Spleen (tissue), 7 donors: ENCODE data around the gene IPO4.

Experiments
- POLR2A ChIP-seq, 3 donors: fragments of 450-650 bp; IDR thresholded peaks; one replicate each; pipeline ENCODE4 v1.5.1; 2017; ENCODE audit warnings: antibody characterized with exemption in 3 of 3, mild to moderate bottlenecking in 1 of 3
- POLR2AphosphoS5 ChIP-seq, 3 donors: sonication (generic); formaldehyde crosslinking; IDR thresholded peaks; one replicate each; pipeline ENCODE4 v1.5.1; 2017; ENCODE audit warnings: antibody characterized with exemption in 3 of 3
- TF ChIP-seq, protein P1 (sequence below), 11 experiments: fragments of 200-600 bp in 7 of 11; fragments of 450-650 bp in 4 of 11; sonication (generic) in 4 of 11; IDR thresholded peaks in 8 of 11; conservative IDR thresholded peaks in 3 of 11; 1 replicate in 7 of 11; 2 replicates in 4 of 11; pipeline versions ENCODE4 v1.4.0 to v1.8.0; 2016 to 2021; ENCODE audit warnings: antibody characterized with exemption in 11 of 11, inconsistent platforms in 4 of 11, mild to moderate bottlenecking in 1 of 11
- donor health status: DM: no; HTN: no; CAD: no; lungs with moderate emphysema.
- donor health status: DM: no; HTN: no; CAD: no.
- donor health status: DM: no; HTN: no; CAD: no.

DNA sequence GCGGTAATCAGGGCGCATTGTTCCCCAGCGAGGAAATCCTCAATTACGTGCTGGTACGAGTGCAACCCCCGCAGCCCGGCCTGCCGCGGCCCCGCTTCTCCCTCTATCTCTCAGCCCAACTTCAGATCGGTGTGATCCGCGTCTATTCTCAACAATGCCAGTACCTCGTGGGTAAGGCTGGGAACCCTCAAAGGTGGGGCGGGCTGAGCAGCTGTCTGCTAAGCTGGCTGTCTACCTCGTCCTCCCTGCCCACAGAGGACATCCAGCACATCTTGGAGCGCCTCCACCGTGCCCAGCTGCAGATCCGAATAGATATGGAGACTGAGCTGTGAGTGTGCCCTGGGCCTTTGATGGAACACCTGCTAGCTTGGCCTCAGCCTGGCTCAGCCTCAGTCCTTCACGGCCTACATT is 15.7 kb downstream of the IPO4 start:
- TF ChIP-seq, protein P1, sequence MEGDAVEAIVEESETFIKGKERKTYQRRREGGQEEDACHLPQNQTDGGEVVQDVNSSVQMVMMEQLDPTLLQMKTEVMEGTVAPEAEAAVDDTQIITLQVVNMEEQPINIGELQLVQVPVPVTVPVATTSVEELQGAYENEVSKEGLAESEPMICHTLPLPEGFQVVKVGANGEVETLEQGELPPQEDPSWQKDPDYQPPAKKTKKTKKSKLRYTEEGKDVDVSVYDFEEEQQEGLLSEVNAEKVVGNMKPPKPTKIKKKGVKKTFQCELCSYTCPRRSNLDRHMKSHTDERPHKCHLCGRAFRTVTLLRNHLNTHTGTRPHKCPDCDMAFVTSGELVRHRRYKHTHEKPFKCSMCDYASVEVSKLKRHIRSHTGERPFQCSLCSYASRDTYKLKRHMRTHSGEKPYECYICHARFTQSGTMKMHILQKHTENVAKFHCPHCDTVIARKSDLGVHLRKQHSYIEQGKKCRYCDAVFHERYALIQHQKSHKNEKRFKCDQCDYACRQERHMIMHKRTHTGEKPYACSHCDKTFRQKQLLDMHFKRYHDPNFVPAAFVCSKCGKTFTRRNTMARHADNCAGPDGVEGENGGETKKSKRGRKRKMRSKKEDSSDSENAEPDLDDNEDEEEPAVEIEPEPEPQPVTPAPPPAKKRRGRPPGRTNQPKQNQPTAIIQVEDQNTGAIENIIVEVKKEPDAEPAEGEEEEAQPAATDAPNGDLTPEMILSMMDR (IDR thresholded peaks at IDR 0.05 in 8 of 11, conservative IDR thresholded peaks at IDR 0.05 in 3 of 11), result no peak
- TF ChIP-seq POLR2AphosphoS5 (IDR thresholded peaks at IDR 0.05), result peak in 1 of 3 donors; percentile 63
- no peak for TF ChIP-seq POLR2A (IDR thresholded peaks at IDR 0.05)
